Neuronal stem cell (in vitro differentiated cells): ENCODE results near the gene SNX13.

Experiments used
- DNase-seq: peaks from one replicate; pipeline ENCODE4 v3.0.0-alpha.2; 2013; ENCODE audit warnings: low spot score
- H2AFZ ChIP-seq: one replicate; pipeline ENCODE4 v1.6.1; 2013; ENCODE audit warnings: mild to moderate bottlenecking, low read length, inconsistent platforms
- H2AK5ac ChIP-seq: 2 replicates; pipeline ENCODE4 v1.6.1; 2013; ENCODE audit warnings: low read depth, mild to moderate bottlenecking, inconsistent platforms, low read length, moderate library complexity, mixed read lengths
- H2BK120ac ChIP-seq: 2 replicates; pipeline ENCODE4 v1.6.1; 2013; ENCODE audit warnings: low read depth, mild to moderate bottlenecking, inconsistent platforms, low read length, moderate library complexity, mixed read lengths
- H2BK12ac ChIP-seq: one replicate; pipeline ENCODE4 v1.6.1; 2013; ENCODE audit warnings: low read length, inconsistent platforms
- H2BK15ac ChIP-seq: 2 replicates; pipeline ENCODE4 v1.6.1; 2013; ENCODE audit warnings: mild to moderate bottlenecking, low read length, inconsistent platforms, mixed read lengths
- H2BK5ac ChIP-seq: one replicate; pipeline ENCODE4 v1.6.1; 2013; ENCODE audit warnings: inconsistent platforms, mild to moderate bottlenecking, low read length, moderate library complexity
- H3K14ac ChIP-seq: one replicate; pipeline ENCODE4 v1.6.1; 2013; ENCODE audit warnings: low read length, inconsistent platforms
- H3K18ac ChIP-seq: 2 replicates; pipeline ENCODE4 v1.6.1; 2013; ENCODE audit warnings: low read length, inconsistent platforms
- H3K23ac ChIP-seq: 2 replicates; pipeline ENCODE4 v1.6.1; 2013; ENCODE audit warnings: low read depth, mild to moderate bottlenecking, mixed read lengths, low read length, inconsistent platforms; ENCODE audit not compliant: poor library complexity
- H3K27ac ChIP-seq: replicated peaks from 3 replicates; pipeline ENCODE4 v1.5.1; 2013; ENCODE audit warnings: low read length, inconsistent platforms
- H3K27me3 ChIP-seq, 3 experiments: 2 replicates each; pipeline ENCODE4 v1.6.1; 2013; ENCODE audit warnings: low read length in 3 of 3, mild to moderate bottlenecking in 2 of 3, inconsistent platforms in 1 of 3, low read depth in 1 of 3, mixed read lengths in 1 of 3, moderate library complexity in 1 of 3; ENCODE audit not compliant: control insufficient read depth in 3 of 3, insufficient read depth in 3 of 3
- H3K36me3 ChIP-seq, 2 donors: replicated peaks in 1 of 2; 2 replicates each; pipeline ENCODE4 v1.6.1; 2013; ENCODE audit warnings: low read length in 2 of 2; ENCODE audit not compliant: control insufficient read depth in 2 of 2, insufficient read depth in 2 of 2
- H3K4ac ChIP-seq: 2 replicates; pipeline ENCODE4 v1.6.1; 2013; ENCODE audit warnings: inconsistent platforms, mild to moderate bottlenecking, low read length, moderate library complexity
- H3K4me1 ChIP-seq, 2 donors: 1 replicate in 1 of 2; 2 replicates in 1 of 2; pipeline ENCODE4 v1.6.1; 2013; ENCODE audit warnings: low read length in 2 of 2, low read depth in 1 of 2; ENCODE audit not compliant: control insufficient read depth in 2 of 2, insufficient read depth in 1 of 2
- H3K4me2 ChIP-seq: one replicate; pipeline ENCODE4 v1.6.1; 2013; ENCODE audit warnings: mild to moderate bottlenecking, low read length, inconsistent platforms; ENCODE audit not compliant: insufficient read depth, poor library complexity, severe bottlenecking
- H3K4me3 ChIP-seq, 2 donors: 2 replicates each; pipeline ENCODE4 v1.5.1; 2013; ENCODE audit warnings: low read length in 2 of 2, mild to moderate bottlenecking in 2 of 2, inconsistent platforms in 1 of 2, moderate library complexity in 1 of 2
- H3K79me1 ChIP-seq: one replicate; pipeline ENCODE4 v1.6.1; 2013; ENCODE audit warnings: low read depth, mild to moderate bottlenecking, inconsistent platforms, low read length, moderate library complexity
- H3K9ac ChIP-seq: one replicate; pipeline ENCODE4 v1.6.1; 2013; ENCODE audit warnings: mild to moderate bottlenecking, low read depth, low read length, inconsistent platforms; ENCODE audit not compliant: poor library complexity
- H3K9me3 ChIP-seq, 2 donors: replicated peaks in 1 of 2; 2 replicates each; pipeline versions ENCODE3 to v1.6.1; 2013; ENCODE audit warnings: low read length in 2 of 2, mild to moderate bottlenecking in 2 of 2, inconsistent platforms in 1 of 2, low read depth in 1 of 2, mixed read lengths in 1 of 2, moderate library complexity in 1 of 2; ENCODE audit not compliant: control insufficient read depth in 2 of 2, insufficient read depth in 1 of 2
- H4K8ac ChIP-seq: one replicate; pipeline ENCODE4 v1.6.1; 2013; ENCODE audit warnings: low read depth, mild to moderate bottlenecking, inconsistent platforms, low read length, moderate library complexity
- H4K91ac ChIP-seq: one replicate; pipeline ENCODE4 v1.6.1; 2013; ENCODE audit warnings: low read length, low read depth, mild to moderate bottlenecking, inconsistent platforms; ENCODE audit not compliant: poor library complexity
- WGBS, 2 donors: extraction: QIAGEN DNeasy Blood & Tissue Kit; methylation state at CpG; one replicate each; pipeline ENCODE4 v1.1.7; 2013; ENCODE audit warnings: missing lambda C conversion rate in 2 of 2, mixed read lengths in 1 of 2; ENCODE audit not compliant: insufficient read length in 2 of 2, insufficient replicate concordance in 1 of 2; ENCODE audit errors: extremely low coverage in 2 of 2; 5-methylcytosine and 5-hydroxymethylcytosine counted together

Gene SNX13

GRCh38 chr7:17921857-17922416 lies 18.4 kb downstream of the SNX13 start:
- no peak overlapping the region for H2AK5ac ChIP-seq
- no peak overlapping the region for H3K4me2 ChIP-seq

GRCh38 chr7:17917842-17918241 lies 22.5 kb downstream of the SNX13 start:
- H3K36me3 ChIP-seq, result no peaks in the 10 kb centered on the region
- H4K91ac ChIP-seq, result no peak overlapping the region
- no peak overlapping the region for H2BK12ac ChIP-seq

More at GRCh38 chr7:17921857-17922416, 18.4 kb downstream of the SNX13 start:
- no peak for DNase-seq
- H3K36me3 ChIP-seq, result no peaks in the 10 kb centered on the region
- H3K23ac ChIP-seq, result no peak overlapping the region
- no peak overlapping the region for H2AFZ ChIP-seq
- H2BK15ac ChIP-seq, result no peak overlapping the region
- H3K79me1 ChIP-seq, result peaks cover 1% of the 10 kb centered on the region
- no peak overlapping the region for H2BK120ac ChIP-seq
- H3K9ac ChIP-seq, result no peak overlapping the region
- H3K4me3 ChIP-seq, result no peak overlapping the region
- no peak overlapping the region for H4K8ac ChIP-seq
- H3K18ac ChIP-seq, result no peak overlapping the region
- peaks cover 2 to 6% of the 10 kb centered on the region in 2 donors for H3K9me3 ChIP-seq
- peaks cover 0 to 2% of the 10 kb centered on the region in 2 donors for H3K4me1 ChIP-seq
- H3K27me3 ChIP-seq, result no peaks in the 10 kb centered on the region
- H3K27ac ChIP-seq, result no peak overlapping the region
- H3K14ac ChIP-seq, result no peak overlapping the region
- H3K4ac ChIP-seq, result no peak overlapping the region
- H2BK12ac ChIP-seq, result no peak overlapping the region
- no peak overlapping the region for H2BK5ac ChIP-seq
- no peak overlapping the region for H4K91ac ChIP-seq
- no CpG with 5 or more reads among the region's 1 CpG for WGBS, 2 donors

GRCh38 chr7:17916786-17917185 lies 23.5 kb downstream of the SNX13 start:
- H3K14ac ChIP-seq, result no peak overlapping the region
- no peak overlapping the region for H2AFZ ChIP-seq
- H3K9me3 ChIP-seq, result peaks cover 2 to 10% of the 10 kb centered on the region in 2 donors
- no peak overlapping the region for H2BK15ac ChIP-seq
- H3K18ac ChIP-seq, result no peak overlapping the region
- no peak overlapping the region for H2BK120ac ChIP-seq
- H3K23ac ChIP-seq, result no peak overlapping the region
- no peak overlapping the region for H3K27ac ChIP-seq
- H3K36me3 ChIP-seq, result no peaks in the 10 kb centered on the region
- no peak overlapping the region for H2BK5ac ChIP-seq
- H3K4me2 ChIP-seq, result no peak overlapping the region
- H3K4ac ChIP-seq, result no peak overlapping the region
- H4K8ac ChIP-seq, result no peak overlapping the region
- no peak overlapping the region for H4K91ac ChIP-seq
- H3K4me1 ChIP-seq, result peaks cover 0 to 2% of the 10 kb centered on the region in 2 donors
- no peak for DNase-seq
- no peak overlapping the region for H3K4me3 ChIP-seq
- H2BK12ac ChIP-seq, result no peak overlapping the region
- peaks cover 1% of the 10 kb centered on the region for H3K79me1 ChIP-seq
- H2AK5ac ChIP-seq, result no peak overlapping the region
- H3K9ac ChIP-seq, result no peak overlapping the region
- no peaks in the 10 kb centered on the region for H3K27me3 ChIP-seq

More at GRCh38 chr7:17917842-17918241, 22.5 kb downstream of the SNX13 start:
- Histone ChIP-seq H3K4me1 (peaks cover 0 to 2% of the 10 kb centered on the region in 2 donors), H3K9ac (no peak overlapping the region), H3K9me3 (peaks cover 2 to 10% of the 10 kb centered on the region in 2 donors), H3K27ac (no peak overlapping the region), H3K27me3 (no peaks in the 10 kb centered on the region), H3K4me3 (no peak overlapping the region), H2BK120ac (no peak overlapping the region), H4K8ac (no peak overlapping the region), H3K18ac (no peak overlapping the region), H2BK15ac (no peak overlapping the region), H3K4ac (no peak overlapping the region), H2BK5ac (no peak overlapping the region), H3K4me2 (no peak overlapping the region), H3K14ac (no peak overlapping the region), H2AK5ac (no peak overlapping the region), H3K23ac (no peak overlapping the region), H2AFZ (no peak overlapping the region), H3K79me1 (peaks cover 1% of the 10 kb centered on the region)
- no CpG with 5 or more reads among the region's 3 CpGs for WGBS, 2 donors
- DNase-seq, result no peak

GRCh38 chr7:17915796-17916195 lies 24.5 kb downstream of the SNX13 start:
- H3K27me3 ChIP-seq, result no peaks in the 10 kb centered on the region
- H3K36me3 ChIP-seq, result no peaks in the 10 kb centered on the region
- no peak overlapping the region for H3K23ac ChIP-seq
- no peak overlapping the region for H3K9ac ChIP-seq
- no peak overlapping the region for H3K4me3 ChIP-seq
- H2BK12ac ChIP-seq, result no peak overlapping the region
- H3K4ac ChIP-seq, result no peak overlapping the region
- DNase-seq, result no peak
- H2AK5ac ChIP-seq, result no peak overlapping the region
- H3K14ac ChIP-seq, result no peak overlapping the region
- no peak overlapping the region for H2BK5ac ChIP-seq
- no peak overlapping the region for H4K8ac ChIP-seq
- H3K9me3 ChIP-seq, result peaks cover 2 to 13% of the 10 kb centered on the region in 2 donors
- no peak overlapping the region for H2BK120ac ChIP-seq
- peaks cover 0 to 2% of the 10 kb centered on the region in 2 donors for H3K4me1 ChIP-seq
- no peak overlapping the region for H4K91ac ChIP-seq
- no peak overlapping the region for H2AFZ ChIP-seq
- H3K79me1 ChIP-seq, result peaks cover 1% of the 10 kb centered on the region
- H3K4me2 ChIP-seq, result no peak overlapping the region
- H2BK15ac ChIP-seq, result no peak overlapping the region
- no peak overlapping the region for H3K18ac ChIP-seq
- no peak overlapping the region for H3K27ac ChIP-seq
- no CpG with 5 or more reads among the region's 2 CpGs for WGBS, 2 donors
